ENCODE results near the gene TFB2M.

Gene TFB2M

DNA sequence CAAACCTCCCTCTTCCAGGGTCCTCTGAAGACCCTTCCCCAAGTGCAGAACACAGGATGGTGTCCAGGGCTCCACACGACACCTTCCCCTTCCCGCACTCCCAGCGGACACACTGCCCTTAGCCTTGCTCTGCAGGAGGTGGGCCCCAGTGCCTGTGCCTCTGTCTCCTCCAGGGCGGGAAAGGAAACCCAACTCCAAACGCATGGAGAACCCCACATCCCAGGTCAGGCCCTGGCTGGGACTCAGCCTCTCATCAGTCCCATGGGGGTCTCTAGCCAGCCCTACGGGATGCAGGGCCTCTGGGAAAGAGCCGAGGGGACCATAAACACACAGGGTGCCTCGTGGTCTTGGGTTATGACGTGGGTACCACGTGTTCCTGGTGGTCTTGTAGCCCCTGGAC is 53.4 kb downstream of the TFB2M start:
- DNase-seq: no peak

- no peak for DNase-seq
Measured at GRCh38 chr1:246512230-246512629, 53.8 kb downstream of the TFB2M start.

- no peak for DNase-seq
Measured at GRCh38 chr1:246511203-246511602, 54.9 kb downstream of the TFB2M start.

- DNase-seq: no peak
Measured at GRCh38 chr1:246510147-246511030, 55.7 kb downstream of the TFB2M start.

DNA sequence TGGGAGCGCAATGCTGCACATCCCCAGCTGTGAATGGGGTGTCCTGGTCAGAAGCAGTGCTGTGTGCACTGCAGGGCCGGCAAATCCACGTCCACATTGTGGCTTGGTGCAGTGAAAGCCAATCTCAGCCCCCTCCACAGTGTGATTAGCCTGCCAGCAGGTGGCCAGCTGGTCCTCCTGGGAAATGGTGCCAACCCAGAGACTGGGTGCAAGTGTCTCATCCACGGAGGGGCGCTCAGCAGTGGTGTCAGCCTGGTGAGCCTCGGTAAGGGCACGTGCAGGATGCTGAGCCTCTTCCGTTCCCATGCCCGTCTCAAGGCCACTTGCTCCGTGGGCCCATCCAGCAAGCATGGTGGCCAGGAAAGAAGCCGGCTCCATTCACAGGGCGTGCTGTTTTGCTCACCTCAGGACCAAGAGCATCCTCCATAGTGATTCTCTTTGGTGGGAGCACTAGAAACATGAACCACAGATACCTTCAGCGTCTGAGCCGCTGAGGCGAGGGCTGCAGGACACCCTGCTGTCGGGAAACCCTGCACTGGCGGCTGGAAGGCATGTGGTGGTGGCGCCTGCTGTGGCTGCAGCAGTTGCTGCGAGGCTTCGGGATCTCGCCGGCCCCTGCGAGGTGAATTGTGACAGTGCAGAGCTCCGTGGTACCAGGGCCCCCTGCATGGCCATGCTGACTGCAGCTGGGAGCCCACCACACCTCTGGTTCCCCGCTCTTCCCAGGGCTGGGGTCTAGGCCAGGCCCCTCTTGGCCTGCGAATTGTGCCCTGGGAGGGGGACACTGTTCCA is 57.0 kb downstream of the TFB2M start:
- DNase-seq: no peak

GRCh38 chr1:246506674-246507481 is 59.2 kb downstream of the TFB2M start, which contains the start of gene SMYD3:
Gene SMYD3, minus strand, starts transcription at chr1:246507279.
- peak; percentile 82 for DNase-seq

- DNase-seq: no peak
Measured at GRCh38 chr1:246506367-246506673, 59.7 kb downstream of the TFB2M start.

DNA sequence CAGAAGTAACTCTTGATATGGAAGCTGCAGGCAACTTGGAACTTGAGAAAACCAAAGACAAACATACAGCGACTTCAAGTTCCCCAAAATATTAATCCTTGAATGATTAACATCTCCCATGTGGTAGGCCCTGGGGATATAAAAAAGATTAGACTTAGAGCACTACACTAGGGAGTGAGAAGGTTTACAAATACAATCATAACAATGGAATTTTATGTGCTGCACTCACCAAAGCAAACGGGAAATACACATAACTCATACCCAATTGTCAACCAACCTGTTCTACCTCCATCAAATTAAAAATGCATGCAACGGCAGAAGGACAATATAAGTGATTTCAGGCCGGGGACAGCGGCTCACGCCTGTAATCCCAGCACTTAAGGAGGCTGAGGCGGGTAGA is 62.7 kb downstream of the TFB2M start:
- DNase-seq: no peak

DNA sequence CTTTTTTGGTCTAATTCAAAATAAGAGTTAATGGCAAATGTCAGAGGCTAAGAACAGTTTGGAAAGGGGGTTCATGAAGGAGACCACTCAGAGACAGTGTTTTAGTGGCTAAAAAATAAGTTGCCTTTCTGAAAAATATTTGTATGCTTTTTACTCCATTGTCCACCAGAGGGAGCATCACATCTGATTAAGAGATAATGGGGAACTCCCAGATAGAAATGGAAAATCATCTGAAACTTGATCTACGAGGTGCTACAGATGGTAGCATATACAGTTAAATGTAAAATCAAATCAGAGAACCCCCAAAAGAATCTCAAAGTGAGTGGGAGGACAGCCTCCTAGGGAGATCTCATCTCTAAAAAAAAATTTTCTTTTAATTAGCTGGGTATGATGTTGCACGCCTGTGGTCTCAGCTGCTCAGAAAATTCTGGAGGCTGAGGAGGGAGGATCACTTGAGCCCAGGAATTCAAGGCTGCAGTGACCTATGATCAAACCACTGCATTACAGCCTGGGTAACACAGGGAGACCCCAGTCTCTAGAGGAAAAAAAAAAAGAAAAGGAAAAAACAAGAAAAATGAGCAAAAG is 68.6 kb downstream of the TFB2M start:
- DNase-seq: no peak

DNA sequence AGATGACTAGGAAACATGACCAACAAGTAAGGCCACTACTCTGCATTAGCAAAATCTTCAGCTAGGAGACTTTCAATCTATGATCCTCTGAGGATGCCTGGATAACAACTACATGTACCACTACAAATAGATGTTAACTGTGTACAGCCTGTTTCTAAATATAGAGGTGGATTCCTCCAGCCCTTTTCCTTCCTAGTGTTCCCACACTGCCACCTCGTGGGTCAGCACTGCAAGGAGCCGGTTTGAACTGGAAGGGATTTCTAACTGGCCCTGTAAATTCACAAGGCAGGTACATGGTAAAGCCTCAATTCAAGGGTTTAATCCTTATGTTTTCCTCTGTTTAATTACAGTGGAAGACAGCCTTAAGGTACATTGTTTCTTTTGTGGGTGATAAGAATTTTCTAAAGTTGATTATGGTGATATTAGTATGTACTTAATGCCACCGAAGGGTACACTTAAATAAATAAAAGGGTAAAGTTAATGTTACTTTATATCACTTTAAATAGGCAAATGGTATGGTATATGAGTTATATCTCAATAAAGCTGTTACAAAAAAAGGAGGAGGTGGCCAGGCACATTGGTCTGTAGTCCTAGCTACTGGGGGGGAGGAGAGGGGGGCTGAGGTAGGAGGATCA is 73.3 kb downstream of the TFB2M start:
- DNase-seq: peak; percentile 64

- no peak for DNase-seq
Measured at GRCh38 chr1:246491551-246492053, 74.5 kb downstream of the TFB2M start.

Measured in stimulated activated CD4-positive, alpha-beta T cell treated with anti-CD3 and anti-CD28 coated beads, Interleukin-15, amount 100 ng/mL, for 24 hours (primary cell).